HEK293 (cell line): ENCODE results near the gene RSPH1.

Source experiments
- CTCF ChIP-seq: fragments of 450-650 bp; formaldehyde crosslinking; IDR thresholded peaks from 2 replicates; pipeline ENCODE4 v1.5.1; 2016; ENCODE audit warnings: missing biosample characterization, missing genetic modification characterization
- PBX3 ChIP-seq: sonication (generic); formaldehyde crosslinking; IDR thresholded peaks from 2 replicates; pipeline ENCODE4 v1.8.1; 2022; ENCODE audit warnings: mild to moderate bottlenecking, moderate library complexity, missing genetic modification reagents
- PRDM2 ChIP-seq: fragments of 450-650 bp; formaldehyde crosslinking; IDR thresholded peaks from 2 replicates; pipeline ENCODE4 v1.5.1; 2016; ENCODE audit warnings: missing biosample characterization, missing genetic modification characterization, borderline replicate concordance
- REST ChIP-seq: fragments of 450-650 bp; formaldehyde crosslinking; IDR thresholded peaks from 2 replicates; pipeline ENCODE4 v1.5.1; 2016; ENCODE audit warnings: missing biosample characterization, missing genetic modification characterization
- SETDB1 ChIP-seq: IDR thresholded peaks from one replicate; pipeline ENCODE4 v1.6.1; 2017; ENCODE audit warnings: mild to moderate bottlenecking, low read length, moderate library complexity, mixed read lengths; ENCODE audit not compliant: insufficient read length
- ZBTB44 ChIP-seq: fragments of 450-650 bp; IDR thresholded peaks from 2 replicates; pipeline ENCODE4 v1.5.1; 2018; ENCODE audit warnings: missing biosample characterization, mild to moderate bottlenecking, missing genetic modification characterization
- ZFP69B ChIP-seq: fragments of 450-650 bp; formaldehyde crosslinking; IDR thresholded peaks from 2 replicates; pipeline ENCODE4 v1.5.1; 2016; ENCODE audit warnings: missing biosample characterization, missing genetic modification characterization
- ZNF324 ChIP-seq: fragments of 450-650 bp; formaldehyde crosslinking; IDR thresholded peaks from 2 replicates; pipeline ENCODE4 v1.5.1; 2016; ENCODE audit warnings: missing biosample characterization, missing genetic modification characterization

GRCh38 chr21:42463861-42464515 lies 32.0 kb downstream of the RSPH1 start:
- TF ChIP-seq REST (tag by site-specific recombination) (no peak), PBX3 (no peak), CTCF (tag by site-specific recombination) (no peak), SETDB1 (no peak), ZFP69B (tag by site-specific recombination) (no peak), ZNF324 (no peak), PRDM2 (tag by site-specific recombination) (no peak), ZBTB44 (no peak)
